ENCODE results near the gene SCRG1. TPM values are rescaled to one million over a fixed set of nuclear protein-coding genes. Genes with fewer than 3 reads are reported as not detected.

SCRG1 gene
- total RNA-seq, 1 donor from 2014 or later = 5.1 TPM

DNA sequence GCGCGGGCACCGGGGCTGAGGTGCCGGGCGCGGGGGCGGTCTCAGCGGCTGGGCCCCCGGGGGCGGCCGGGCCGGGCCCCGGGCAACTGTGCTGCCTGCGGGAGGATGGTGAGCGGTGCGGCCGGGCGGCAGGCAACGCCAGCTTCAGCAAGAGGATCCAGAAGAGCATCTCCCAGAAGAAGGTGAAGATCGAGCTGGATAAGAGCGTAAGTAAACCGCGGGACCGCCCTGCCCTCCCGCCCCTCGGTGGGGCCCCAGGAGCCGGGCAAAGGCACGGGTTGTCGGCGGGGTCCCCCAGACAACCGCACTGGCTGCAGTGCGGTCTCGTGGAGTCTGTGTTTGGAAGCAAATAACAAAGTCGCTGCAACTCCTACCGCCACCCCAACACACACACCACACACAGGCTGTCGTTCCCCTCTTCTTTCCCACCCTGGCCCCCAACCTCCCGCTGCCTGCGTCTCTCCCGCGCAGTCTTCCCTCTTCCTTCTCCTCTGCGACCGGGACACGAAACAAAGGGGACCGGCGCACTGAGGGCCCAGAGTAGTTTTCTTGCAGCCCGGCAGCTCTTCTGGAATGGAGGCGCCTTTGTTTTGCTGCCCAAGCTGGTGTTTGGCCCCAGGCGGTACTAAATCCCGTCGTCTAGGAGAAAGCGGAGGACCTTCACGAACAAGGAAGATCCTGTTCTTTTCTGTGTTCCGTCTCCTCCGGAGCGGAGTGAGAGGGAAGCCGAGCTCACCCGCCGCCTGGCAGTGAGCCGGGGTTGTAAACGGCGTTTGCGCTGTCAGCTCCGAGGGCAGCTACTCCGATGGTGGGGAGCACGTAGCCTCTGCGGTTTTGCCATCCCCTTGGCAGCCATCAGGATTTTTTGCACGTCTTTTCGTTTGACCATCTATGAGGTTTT is 27.4 kb downstream of the SCRG1 start:
- H3K9me3 Mint-ChIP-seq = no peaks in the 10 kb centered on the region
- no peaks in the 10 kb centered on the region for H3K27me3 Mint-ChIP-seq (ENCODE audit: low read depth)

DNA sequence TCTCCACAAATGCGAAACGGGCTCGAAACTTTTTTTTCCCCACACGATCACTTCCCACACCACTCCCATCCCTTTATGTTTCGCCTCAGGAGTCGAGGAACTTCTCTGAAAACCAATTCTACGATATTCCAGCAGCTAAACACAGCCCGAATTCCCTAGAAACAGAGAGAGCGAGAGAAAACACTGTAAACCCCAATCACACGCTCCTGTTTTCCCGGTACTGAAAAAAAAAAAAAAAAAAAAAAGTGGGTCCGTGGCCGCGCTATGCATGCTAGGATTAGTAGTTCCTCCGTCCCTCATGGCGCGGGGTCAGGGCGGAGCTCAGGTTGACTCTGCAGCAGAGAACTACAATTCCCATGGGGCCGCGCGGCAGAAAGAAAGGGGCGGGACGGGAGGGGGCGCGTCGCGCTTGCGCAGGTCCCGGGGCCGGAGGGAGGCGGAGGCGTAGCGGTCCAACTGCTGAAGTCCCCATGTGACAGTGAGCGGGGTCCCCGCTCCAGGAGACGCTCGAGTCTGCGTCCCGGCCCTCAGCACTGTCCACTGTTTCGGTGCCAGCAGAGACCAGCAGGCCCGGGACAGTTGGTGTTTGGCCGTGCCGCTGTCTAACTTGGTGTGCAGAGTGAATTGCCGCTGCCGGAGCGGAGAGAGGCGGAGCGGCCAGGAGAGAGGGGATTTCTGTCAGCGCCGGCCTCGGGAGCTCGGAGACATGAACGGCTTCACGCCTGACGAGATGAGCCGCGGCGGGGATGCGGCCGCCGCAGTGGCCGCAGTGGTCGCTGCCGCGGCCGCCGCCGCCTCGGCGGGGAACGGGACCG is 28.2 kb downstream of the SCRG1 start, which contains the start of gene SAP30:
SAP30 (plus strand) TSS at position 478 of the 815 bp plus-strand sequence; CDS start at position 707, 229 bp downstream.
- peak; percentile 92 for DNase-seq (ENCODE audit: low read depth, low spot score)
- Mint-ChIP-seq H3K27me3 (ENCODE audit: low read depth) (no peaks in the 10 kb centered on the region), H3K27ac (ENCODE audit: unreplicated experiment) (peak within 1 kb of the TSS; percentile 100), H3K4me1 (peaks cover 38% of the 10 kb centered on the region), H3K36me3 (ENCODE audit: low read depth) (peaks cover under 1% of the 10 kb centered on the region), H3K9me3 (no peaks in the 10 kb centered on the region), H3K4me3 (peak within 1 kb of the TSS; percentile 100)
- TF ChIP-seq, protein P1, sequence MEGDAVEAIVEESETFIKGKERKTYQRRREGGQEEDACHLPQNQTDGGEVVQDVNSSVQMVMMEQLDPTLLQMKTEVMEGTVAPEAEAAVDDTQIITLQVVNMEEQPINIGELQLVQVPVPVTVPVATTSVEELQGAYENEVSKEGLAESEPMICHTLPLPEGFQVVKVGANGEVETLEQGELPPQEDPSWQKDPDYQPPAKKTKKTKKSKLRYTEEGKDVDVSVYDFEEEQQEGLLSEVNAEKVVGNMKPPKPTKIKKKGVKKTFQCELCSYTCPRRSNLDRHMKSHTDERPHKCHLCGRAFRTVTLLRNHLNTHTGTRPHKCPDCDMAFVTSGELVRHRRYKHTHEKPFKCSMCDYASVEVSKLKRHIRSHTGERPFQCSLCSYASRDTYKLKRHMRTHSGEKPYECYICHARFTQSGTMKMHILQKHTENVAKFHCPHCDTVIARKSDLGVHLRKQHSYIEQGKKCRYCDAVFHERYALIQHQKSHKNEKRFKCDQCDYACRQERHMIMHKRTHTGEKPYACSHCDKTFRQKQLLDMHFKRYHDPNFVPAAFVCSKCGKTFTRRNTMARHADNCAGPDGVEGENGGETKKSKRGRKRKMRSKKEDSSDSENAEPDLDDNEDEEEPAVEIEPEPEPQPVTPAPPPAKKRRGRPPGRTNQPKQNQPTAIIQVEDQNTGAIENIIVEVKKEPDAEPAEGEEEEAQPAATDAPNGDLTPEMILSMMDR (conservative IDR thresholded peaks at IDR 0.05) = no peak

More for the DNA sequence above, 27.4 kb downstream of the SCRG1 start:
- DNase-seq (ENCODE audit: low read depth, low spot score) = peak; percentile 61
- Mint-ChIP-seq H3K36me3 (ENCODE audit: low read depth) (peaks cover 4% of the 10 kb centered on the region), H3K4me3 (peak overlapping the region; percentile 100), H3K27ac (ENCODE audit: unreplicated experiment) (peak overlapping the region; percentile 100), H3K4me1 (peaks cover 38% of the 10 kb centered on the region)
- TF ChIP-seq, protein P1 (conservative IDR thresholded peaks at IDR 0.05) = no peak

DNA sequence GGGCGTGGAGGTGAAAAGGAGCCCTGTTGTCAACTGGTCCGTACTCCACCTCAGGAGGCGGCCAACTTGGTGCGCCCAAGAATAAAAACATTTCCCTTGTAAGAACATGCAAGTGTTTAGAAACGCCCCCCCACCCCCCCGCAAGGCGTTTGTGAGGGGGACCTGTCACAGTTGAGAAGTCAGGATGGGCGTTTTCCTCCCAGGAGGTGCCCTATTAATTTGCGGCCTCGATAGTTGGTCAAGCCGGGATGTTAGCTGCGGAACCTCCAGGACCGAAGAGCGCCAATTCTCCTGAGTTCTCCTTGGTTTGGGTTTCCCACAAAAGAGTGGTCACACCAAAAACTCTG is 28.8 kb downstream of the SCRG1 start:
- TF ChIP-seq, protein P1 (conservative IDR thresholded peaks at IDR 0.05) = no peak
- no peaks in the 10 kb centered on the region for H3K9me3 Mint-ChIP-seq
- no peak for DNase-seq (ENCODE audit: low read depth, low spot score)
- H3K27me3 Mint-ChIP-seq (ENCODE audit: low read depth) = no peaks in the 10 kb centered on the region
- peaks cover 38% of the 10 kb centered on the region for H3K4me1 Mint-ChIP-seq
- peak overlapping the region; percentile 97 for H3K27ac Mint-ChIP-seq (ENCODE audit: unreplicated experiment)
- H3K36me3 Mint-ChIP-seq (ENCODE audit: low read depth) = no peaks in the 10 kb centered on the region
- H3K4me3 Mint-ChIP-seq = peak overlapping the region; percentile 100

DNA sequence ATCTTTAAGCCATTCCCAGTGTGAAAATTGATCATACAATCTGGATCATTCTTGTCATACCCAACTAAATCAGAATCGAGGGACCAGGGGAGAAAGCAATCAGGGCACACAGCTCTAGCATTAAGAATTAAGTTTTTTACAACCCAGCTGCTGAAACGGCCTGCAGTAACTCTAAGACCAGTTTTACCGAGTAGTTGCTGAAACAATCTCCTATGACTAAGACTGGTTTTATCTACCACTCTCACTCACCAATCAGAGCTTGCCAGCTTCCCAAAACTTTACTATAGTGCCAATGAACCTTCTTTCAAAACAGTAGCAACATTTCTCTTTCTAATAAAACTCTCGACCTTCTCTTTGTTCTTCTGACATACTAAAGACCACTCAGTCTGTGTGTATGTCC is 31.0 kb downstream of the SCRG1 start:
- Mint-ChIP-seq H3K36me3 (ENCODE audit: low read depth) (no peaks in the 10 kb centered on the region), H3K9me3 (no peaks in the 10 kb centered on the region), H3K4me3 (peak overlapping the region; percentile 77), H3K4me1 (peaks cover 27% of the 10 kb centered on the region), H3K27me3 (ENCODE audit: low read depth) (no peaks in the 10 kb centered on the region), H3K27ac (ENCODE audit: unreplicated experiment) (no peak overlapping the region)
- DNase-seq (ENCODE audit: low read depth, low spot score) = no peak
- TF ChIP-seq, protein P1 (conservative IDR thresholded peaks at IDR 0.05) = no peak

DNA sequence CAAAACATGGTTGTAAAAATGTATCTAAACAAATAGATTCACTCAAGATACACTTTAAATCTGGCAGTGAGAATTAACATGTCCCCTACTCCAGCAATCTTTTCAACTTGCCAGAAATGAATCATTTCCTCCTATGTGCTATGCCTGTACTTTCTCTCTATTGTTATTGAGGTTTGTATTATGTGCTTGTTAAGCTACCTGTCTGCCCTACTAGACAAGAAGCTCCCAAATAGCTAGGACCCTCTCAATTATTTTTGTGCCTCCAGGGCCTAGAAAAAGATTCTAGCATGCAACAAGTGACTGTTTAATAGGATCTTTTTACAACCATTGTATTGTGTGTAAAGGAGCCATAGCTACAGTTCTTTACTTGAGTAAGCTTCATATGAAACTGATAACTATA is 31.6 kb downstream of the SCRG1 start:
- Mint-ChIP-seq H3K36me3 (ENCODE audit: low read depth) (no peaks in the 10 kb centered on the region), H3K27ac (ENCODE audit: unreplicated experiment) (no peak overlapping the region), H3K4me3 (peak overlapping the region; percentile 77), H3K4me1 (peaks cover 22% of the 10 kb centered on the region), H3K9me3 (no peaks in the 10 kb centered on the region), H3K27me3 (ENCODE audit: low read depth) (no peaks in the 10 kb centered on the region)
- DNase-seq (ENCODE audit: low read depth, low spot score) = no peak
- TF ChIP-seq, protein P1 (conservative IDR thresholded peaks at IDR 0.05) = no peak

Measured in neural crest cell (in vitro differentiated cells).